Measurements from ENCODE around the gene CRTC1.
"Not testable (repeated sequence)": the region's sequence is repeated elsewhere in the genome, so short reads cannot be mapped to it uniquely, and the experiment has no call there.

DNA sequence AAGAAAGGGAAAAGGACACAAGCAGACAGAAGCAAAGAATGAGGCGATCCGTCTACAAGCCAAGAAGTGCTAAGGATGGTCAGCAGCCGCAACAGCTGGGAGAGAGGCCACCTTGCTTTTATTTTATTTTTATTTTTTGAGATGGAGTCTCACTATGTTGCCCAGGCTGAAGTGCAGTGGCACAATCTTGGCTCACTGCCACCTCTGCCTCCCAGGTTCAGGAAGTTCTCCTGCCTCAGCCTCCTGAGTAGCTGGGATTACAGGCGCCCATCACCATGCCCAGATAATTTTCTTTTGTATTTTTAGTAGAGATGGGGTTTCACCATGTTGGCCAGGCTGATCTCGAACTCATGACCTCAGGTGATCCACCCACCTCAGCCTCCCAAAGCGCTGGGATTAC is 44.1 kb downstream of the CRTC1 start:
- not testable (repeated sequence) for TF ChIP-seq ZFP30 (CRISPR knock-in tag; IDR thresholded peaks at IDR 0.05); BACH2 (CRISPR knock-in tag; IDR thresholded peaks at IDR 0.05; ENCODE audit: borderline replicate concordance); ZNF70 (CRISPR knock-in tag; IDR thresholded peaks at IDR 0.05); ZNF565 (CRISPR knock-in tag; conservative IDR thresholded peaks at IDR 0.05; ENCODE audit: low read depth); TCF4 (CRISPR knock-in tag; IDR thresholded peaks at IDR 0.05; ENCODE audit: borderline replicate concordance); TOX (CRISPR knock-in tag; IDR thresholded peaks at IDR 0.05; ENCODE audit: borderline replicate concordance)
- TF ChIP-seq, protein P1, sequence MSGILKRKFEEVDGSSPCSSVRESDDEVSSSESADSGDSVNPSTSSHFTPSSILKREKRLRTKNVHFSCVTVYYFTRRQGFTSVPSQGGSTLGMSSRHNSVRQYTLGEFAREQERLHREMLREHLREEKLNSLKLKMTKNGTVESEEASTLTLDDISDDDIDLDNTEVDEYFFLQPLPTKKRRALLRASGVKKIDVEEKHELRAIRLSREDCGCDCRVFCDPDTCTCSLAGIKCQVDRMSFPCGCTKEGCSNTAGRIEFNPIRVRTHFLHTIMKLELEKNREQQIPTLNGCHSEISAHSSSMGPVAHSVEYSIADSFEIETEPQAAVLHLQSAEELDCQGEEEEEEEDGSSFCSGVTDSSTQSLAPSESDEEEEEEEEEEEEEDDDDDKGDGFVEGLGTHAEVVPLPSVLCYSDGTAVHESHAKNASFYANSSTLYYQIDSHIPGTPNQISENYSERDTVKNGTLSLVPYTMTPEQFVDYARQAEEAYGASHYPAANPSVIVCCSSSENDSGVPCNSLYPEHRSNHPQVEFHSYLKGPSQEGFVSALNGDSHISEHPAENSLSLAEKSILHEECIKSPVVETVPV (CRISPR knock-in tag; IDR thresholded peaks at IDR 0.05), result not testable (repeated sequence)

Measured in SK-N-SH treated with all-trans-retinoic acid at 6 μM for 48 hours (cell line).